Putamen (tissue), 1 donor: ENCODE results near the gene AP4E1.
"Not testable (repeated sequence)": the region's sequence is repeated elsewhere in the genome, so short reads cannot be mapped to it uniquely, and the experiment has no call there.

Source experiments
- DNase-seq: peaks from one replicate; pipeline ENCODE4 v3.0.0-alpha.2; 2016; ENCODE audit warnings: low spot score

AP4E1 gene

DNA sequence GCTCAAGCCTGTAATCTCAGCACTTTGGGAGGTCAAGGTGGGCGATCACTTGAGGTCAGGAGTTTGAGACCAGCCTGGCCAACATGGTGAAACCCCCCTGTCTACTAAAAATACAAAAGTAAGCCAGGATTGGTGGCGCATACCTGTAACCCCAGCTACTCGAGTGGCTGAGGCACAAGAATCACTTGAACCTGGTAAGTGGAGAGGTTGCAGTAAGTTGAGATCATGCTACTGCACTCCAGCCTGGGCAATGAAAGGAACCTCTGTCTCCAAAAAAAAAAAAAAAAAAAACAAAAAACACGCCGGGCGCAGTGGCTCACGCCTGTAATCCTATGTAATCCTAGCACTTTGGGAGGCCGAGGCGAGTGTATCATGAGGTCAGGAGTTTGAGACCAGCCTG, 18.9 kb upstream of the AP4E1 start:
- DNase-seq: no peak

- no peak for DNase-seq
Observed at GRCh38 chr15:50890751-50891150, 17.7 kb upstream of the AP4E1 start.

- no peak for DNase-seq
Observed at GRCh38 chr15:50891159-50891558, 17.3 kb upstream of the AP4E1 start.

DNA sequence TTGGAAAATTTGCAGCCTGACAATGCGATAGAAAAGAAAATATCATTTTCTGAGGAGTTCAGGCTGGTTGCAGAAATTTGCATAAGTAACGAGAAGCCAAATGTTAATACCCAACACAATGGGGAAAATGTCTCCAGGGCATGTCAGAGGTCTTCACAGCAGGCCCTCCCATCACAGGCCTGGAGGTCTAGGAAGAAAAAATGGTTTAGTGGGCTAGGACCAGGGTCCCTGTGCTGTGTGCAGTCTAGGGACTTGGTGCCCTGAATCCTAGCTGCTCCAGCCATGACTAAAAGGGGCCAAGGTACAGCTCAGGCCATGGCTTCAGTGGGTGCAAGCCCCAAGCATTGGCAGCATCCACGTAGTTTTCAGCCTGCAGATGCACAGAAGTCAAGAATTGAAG, 14.5 kb upstream of the AP4E1 start:
- DNase-seq: no peak

DNA sequence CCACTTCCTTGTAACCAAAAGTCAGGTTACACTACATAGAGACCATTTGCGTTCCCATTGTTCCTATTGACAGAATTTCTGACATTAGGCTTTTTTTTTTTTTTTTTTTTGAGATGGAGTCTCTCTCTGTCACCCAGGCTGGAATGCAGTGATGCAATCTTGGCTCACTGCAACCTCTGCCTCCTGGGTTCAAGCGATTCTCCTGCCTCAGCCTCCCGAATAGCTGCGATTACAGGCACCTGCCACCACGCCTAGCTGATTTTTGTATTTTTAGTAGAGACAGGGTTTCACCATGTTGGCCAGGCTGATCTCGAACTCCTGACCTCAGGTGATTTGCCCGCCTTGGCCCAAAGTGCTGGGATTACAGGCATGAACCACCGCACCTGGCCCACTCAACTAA, 7.1 kb upstream of the AP4E1 start:
- not testable (repeated sequence) for DNase-seq

DNA sequence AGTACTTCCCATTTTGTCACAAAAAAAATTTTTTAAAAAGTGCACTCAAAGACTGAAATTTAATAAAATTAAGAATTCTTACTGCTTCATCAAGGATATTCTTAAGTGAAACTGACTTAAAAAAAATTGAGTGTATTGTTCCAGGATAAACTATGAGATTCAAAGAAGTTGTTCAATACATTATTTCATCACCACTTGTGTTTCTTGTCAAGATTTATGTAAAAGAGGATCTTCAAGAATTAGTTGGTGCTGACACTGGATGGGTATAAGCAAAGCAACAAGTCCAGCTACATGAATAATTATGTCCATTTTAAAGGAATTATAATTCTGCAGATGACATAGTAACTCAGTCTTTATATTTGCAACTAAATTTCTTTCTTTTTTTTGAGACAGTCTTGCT, 4.3 kb upstream of the AP4E1 start:
- DNase-seq: no peak

DNA sequence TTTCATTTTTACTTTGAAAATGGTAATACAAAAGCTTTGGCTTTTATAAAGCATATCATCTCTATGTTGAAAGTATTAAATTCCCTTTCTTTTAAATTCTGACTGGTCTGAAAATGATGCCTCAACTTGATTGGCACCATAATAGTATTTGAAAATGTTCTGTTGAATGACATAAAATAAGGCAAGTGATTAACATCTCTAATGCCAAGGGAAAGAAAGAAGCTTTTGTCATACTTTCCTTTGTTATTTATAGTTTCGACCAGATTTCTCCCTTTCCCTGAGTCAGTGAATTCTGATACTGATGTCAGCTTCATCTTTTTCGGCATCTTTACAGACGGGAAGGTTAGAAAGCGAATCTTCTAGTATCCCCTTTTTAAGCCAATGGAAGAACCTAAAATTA, 3.4 kb upstream of the AP4E1 start:
- peak; percentile 14 for DNase-seq

DNA sequence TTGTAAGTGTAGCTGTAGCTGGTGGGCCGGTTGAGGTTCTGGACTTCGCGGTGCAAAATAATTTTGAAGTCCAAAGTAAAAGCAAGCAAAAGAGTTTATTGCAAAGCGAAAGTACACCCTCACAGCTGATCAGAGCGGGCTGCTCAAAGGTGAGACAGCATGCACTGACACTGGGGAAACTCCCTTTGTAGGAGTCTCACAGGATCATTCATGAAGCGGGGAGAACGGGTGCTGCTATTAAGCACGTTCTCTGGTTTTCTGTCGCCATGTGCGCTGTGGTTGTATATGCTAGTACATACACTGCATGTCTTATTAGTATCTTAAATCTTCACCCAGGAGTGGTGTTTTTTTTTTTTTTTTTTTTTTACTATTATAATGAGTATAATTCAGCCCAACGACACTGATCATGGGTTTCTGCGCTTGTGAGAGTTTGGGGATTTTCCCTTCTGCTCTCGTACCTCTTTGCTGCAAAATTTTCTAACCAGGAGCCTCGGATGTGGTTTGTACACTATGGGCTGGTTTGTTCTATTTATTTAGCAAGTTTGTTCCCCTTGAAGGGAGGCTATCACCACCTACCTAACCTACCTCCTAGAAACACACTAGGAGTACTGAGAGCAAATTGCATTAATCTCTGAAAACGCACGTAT, 1.4 kb upstream of the AP4E1 start:
- DNase-seq: no peak

GRCh38 chr15:50907601-50908208, 778 bp upstream of the AP4E1 start:
- peak; percentile 32 for DNase-seq

GRCh38 chr15:50909010-50909317, 481 bp downstream of the AP4E1 start:
- DNase-seq: no peak

DNA sequence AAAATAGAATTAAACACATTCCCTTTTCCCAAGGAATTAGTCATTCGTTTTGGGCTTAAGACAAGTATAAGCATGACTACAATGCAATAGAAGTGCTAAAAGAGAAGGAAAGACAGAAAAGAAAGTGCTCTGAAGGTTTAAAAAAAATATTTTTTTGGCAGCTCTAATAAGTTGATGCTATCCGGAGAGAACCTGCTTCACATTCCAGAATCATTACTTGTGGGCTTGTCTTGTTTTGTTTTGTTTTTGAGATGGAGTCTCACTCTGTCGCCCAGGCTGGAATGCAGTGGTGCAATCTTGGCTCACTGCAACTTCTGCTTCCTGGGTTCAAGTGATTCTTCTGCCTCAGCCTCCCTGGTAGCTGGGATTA, 1.9 kb downstream of the AP4E1 start:
- not testable (repeated sequence) for DNase-seq

DNA sequence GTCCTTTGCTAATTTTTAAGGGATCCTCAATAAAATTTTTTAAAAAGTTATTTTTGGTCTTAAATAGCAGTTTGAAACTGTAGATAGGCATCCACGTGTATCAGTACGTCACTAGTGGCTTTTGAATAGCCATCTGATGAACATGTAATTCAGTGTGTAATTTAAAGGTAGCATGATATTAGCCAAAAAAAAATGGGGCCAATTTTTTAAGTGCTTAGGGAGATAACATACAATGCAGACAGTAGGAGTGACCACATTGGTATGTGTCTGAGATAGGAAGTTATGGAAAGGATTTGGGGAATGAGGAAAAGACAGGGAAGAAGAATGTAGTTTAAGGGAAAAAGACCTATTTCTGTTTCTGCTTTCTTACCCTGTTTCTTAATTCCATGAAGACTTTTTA, 2.5 kb downstream of the AP4E1 start:
- DNase-seq: no peak

DNA sequence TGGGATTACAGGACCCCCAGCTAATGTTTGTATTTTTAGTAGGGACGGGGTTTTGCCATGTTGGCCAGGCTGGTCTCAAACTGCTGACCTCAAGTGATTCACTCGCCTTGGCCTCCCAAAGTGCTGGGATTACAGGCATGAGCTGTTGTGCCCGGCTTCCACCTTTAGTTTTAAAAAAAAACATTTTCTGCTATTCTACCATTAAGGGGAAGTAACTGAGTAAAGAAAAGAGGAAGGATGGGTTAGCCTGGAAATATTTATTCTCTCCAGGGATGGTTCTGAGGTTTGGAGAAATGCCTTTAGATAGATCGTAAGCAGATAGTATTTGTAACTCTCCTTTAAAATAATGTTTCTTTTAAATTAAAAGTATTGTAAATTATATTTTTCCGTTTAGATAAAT, 3.1 kb downstream of the AP4E1 start:
- DNase-seq: no peak

DNA sequence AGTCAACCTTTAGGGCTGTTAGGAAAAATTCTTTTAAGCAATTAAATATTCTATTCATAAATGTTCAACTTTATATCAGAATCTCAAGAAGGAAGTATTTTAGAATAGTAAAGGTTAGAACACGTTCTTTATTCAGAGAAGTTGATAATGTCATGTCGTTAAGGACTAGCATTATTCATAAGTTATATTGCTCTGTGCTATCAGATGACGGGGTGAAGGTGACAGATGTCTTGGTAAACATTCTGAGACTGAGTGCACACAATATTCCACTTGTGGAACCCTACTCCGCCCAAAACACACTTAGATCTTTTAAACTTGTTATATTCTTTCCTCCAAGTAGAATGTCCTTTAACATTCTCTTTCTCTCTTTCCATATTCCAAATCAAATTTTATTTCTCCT, 7.9 kb downstream of the AP4E1 start:
- DNase-seq: no peak

DNA sequence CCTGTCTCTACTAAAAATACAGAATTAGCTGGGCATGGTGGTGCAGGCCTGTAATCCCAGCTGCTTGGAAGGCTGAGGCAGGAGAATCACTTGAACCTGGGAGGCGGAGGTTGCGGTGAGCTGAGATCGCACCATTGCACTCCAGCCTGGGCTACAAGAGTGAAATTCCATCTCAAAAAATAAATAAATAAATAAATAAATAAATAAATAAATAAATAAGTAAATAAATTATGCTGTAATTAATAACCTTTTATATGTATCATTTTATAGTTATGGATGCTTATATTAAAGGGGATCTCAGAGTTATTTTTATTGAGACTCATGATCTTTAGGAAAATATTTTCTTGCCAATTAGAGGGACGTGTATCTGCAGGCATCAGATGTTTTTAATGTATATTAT, 10.9 kb downstream of the AP4E1 start:
- DNase-seq: not testable (repeated sequence)

DNA sequence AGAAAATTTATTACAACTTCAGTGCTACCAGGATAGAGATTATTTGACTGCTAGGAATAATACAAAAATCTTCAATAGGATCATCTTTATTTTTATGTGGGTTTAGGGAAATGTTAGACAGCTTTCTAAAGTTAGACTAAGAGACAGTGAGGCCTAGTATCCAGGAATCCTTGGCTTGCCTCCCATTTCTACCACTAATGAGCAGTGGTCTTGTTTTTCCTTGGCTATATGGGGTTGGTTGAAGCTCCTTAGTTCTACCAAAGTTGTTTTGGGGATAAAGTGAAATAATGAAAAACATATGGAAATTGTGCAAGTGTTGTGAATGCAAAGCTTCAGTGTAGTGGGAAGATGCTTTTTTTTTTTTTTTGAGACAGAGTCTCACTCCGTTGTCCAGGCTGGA, 16.8 kb downstream of the AP4E1 start:
- no peak for DNase-seq

DNA sequence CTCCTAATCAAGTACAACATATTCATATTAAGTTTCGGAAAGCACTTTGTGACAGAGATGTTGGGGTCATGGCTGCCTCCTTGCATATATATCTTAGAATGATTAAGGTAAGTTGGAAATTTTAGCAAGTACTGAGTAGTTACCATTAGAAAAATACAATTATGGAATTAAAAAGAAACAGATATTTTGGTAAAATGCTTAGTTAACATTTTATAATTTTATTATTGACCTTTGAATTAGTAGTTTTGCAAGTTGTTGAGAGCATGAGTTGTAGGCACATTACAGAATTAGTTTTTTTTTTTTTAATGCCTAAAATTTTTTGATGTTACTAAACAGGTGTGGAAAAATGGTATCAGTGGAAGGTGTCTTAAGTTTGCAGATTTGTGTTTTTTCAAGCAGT, 20.6 kb downstream of the AP4E1 start:
- no peak for DNase-seq

GRCh38 chr15:50930792-50931191, 22.3 kb downstream of the AP4E1 start:
- DNase-seq: no peak

DNA sequence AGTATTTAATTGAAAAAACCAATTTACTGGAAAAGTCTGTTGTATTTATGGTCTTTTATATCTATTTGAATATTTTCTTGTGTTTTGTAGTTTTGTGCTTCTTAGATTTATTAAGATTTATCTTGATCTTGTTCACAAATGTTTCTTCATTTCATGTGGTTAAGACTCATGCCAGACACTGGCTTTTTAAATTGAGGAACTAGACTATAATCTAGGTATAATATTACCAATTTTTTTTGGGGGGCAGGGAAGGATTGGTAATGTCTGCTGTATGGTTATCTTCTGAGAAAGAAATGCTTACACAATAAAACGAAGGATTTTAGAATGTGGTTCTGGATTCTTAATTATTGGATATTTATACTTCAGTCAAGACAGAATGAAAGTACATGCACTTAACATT, 24.9 kb downstream of the AP4E1 start:
- no peak for DNase-seq

DNA sequence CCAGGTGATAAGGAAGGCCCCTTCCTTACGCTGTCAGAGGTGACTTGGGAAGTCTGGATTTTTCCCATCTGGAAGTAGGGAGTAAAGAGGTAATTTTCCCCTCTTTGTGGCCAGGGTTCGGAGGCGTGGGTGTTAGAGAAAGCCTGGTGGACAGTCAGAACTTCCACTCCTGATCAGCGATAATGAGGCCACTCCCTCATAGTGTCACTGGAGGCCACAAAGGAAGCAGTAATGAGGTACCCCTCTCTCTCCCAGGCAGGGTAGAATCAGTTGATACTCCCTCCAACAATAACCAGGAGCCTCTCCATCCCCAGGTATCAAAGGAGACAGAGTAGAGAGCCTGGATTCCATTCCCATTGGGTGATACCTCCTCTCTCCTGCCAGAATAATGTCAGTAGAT, 30.0 kb downstream of the AP4E1 start:
- DNase-seq: no peak

DNA sequence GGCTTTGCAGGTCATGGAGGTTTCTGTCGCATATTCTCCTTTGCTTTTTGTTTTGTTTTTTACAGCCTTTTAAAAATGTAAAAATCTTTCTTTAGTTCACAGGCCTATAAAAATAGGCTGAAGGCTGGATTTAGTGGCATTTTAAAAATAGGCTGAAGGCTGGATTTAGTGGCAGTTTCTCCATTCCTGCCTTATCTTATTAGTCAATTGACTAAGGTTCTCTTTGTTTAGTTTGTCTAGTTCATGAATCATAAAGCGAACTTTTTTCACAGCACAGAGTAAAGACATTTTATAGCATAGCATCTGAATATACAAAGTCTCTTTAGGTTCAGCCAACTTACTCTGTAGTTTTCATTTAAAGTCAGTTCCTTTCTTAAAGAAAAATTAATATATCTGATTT, 31.4 kb downstream of the AP4E1 start:
- DNase-seq: no peak

DNA sequence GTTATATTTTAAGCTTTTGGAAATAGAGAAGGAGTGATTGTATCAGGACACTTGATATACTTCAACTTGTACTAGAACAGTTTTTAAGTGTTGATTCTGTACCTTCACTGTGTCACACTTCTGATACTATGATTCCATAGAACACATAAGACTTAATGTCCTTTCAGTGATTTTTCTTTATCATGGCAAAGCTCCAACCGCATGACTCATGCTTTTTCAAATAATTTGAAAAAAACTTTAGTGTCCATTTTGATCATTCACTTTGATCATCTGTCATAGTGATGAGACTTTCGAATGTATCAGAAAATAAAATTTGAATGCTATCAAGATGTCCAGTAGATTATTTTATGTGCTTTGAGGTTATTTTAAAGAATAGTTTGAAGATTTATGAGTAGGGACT, 32.0 kb downstream of the AP4E1 start:
- DNase-seq: no peak

DNA sequence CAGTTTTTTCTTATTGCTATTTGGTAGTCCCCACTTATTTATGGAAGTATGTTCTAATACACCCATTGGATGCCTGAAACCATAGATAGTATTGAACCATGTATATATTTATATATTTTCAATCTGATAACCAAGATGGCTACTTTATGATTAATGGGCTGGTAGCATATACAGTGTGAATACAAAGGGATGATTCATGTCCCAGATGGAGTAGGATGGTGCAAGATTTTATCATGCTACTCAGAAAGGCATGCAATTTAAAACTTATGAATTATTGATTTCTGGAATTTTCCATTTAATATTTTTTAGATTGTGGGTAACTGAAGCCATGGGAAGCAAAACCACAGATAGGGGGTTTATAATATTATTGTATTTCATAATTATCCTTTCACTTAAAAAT, 35.2 kb downstream of the AP4E1 start:
- DNase-seq: no peak

DNA sequence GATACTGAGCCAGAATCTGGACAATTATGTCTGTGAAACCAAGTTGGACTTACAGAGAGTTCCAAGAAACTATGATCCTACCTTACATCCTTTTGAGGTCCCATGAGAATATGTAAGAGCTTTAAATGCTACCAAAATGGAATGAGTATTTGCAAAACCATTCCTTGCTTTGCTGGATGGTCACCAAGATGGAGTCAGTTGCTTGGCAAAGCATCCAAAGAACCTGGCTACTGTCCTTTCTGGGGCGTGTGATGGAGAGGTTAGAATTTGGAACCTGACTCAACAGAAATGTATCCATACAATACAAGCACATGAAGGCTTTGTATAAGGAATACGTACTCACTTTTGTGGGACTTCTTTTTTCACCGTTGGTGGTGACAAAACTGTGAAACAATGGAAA, 36.2 kb downstream of the AP4E1 start:
- no peak for DNase-seq

DNA sequence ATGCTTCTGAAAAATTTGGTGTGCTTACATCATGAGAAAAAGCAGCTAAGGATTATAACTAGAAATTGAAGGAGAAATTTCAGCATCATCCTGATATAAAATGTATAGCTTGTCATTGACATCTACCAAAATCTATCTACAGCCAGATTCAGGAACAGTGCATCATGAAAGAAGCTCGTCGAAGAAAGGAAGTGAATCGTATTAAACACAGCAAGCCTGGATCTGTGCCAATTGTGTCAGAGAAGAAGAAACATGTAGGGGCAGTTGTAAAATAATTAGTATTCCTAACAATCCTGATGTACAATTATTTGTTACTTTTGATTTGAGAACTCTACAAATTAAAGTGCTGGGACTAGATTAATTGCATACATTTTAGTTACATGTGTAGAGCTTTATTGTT, 37.2 kb downstream of the AP4E1 start:
- DNase-seq: no peak
